Esophagus squamous epithelium (tissue), 4 donors: ENCODE measurements around the gene SHISA6.

Experiments used
- CTCF ChIP-seq, 6 experiments: fragments of 450-650 bp in 4 of 6; fragments of 200-600 bp in 2 of 6; sonication (generic) in 2 of 6; IDR thresholded peaks; one replicate each; pipeline ENCODE4 v1.5.1; 2016 to 2019; ENCODE audit warnings: antibody characterized with exemption in 6 of 6, mild to moderate bottlenecking in 4 of 6, moderate library complexity in 4 of 6
- POLR2A ChIP-seq, 4 donors: fragments of 450-650 bp; IDR thresholded peaks; one replicate each; pipeline ENCODE4 v1.6.1; 2017; ENCODE audit warnings: antibody characterized with exemption in 4 of 4, mild to moderate bottlenecking in 4 of 4, moderate library complexity in 3 of 4

- TF ChIP-seq POLR2A (IDR thresholded peaks at IDR 0.05) (no peak), CTCF (IDR thresholded peaks at IDR 0.05) (no peak)
These were observed 165.7 kb downstream of the SHISA6 start for GRCh38 chr17:11406716-11407115.
